GM21723 (cell line): ENCODE results near the gene TPP1.

Experiments used
- ATAC-seq: cut with Tn5 transposase; IDR thresholded peaks from one replicate; pipeline ENCODE4 v1.9.1; 2021; ENCODE audit warnings: mild to moderate bottlenecking, moderate library complexity; ENCODE audit not compliant: unreplicated experiment

TPP1 gene

DNA sequence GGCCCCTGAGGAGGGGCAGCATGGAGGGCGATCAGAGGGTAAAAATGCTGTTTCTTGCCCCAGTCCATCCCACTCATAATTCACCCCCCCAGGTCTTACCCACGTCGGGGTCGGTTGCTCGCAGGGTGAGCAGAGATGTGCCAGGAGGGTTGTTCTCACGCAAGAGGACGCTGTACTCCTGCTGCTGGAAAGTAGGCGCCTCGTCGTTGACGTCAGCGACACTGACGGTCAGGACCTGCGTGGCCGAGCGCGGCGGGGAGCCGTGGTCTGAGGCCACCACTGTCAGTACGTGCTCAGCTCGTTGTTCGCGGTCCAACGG, 10.3 kb upstream of the TPP1 start:
- ATAC-seq: no peak

DNA sequence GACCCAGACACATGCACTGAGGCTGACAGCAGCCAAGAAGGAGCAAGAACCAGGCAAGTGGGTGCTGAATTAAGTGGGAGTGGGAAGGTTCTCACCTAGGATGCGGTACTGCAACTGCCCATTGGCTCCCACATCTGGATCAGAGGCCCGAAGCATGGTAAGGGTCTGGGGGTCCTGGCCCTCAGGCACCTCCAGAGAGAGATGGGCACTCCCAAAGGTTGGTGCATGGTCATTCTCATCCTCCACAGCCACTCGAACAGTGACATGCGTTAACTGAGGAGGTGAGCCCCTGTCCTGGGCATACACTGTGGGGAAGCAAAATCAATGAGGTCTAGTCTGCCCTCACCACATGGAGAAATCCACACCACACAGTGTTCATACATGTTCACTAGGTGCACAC, 9.3 kb upstream of the TPP1 start:
- no peak for ATAC-seq

DNA sequence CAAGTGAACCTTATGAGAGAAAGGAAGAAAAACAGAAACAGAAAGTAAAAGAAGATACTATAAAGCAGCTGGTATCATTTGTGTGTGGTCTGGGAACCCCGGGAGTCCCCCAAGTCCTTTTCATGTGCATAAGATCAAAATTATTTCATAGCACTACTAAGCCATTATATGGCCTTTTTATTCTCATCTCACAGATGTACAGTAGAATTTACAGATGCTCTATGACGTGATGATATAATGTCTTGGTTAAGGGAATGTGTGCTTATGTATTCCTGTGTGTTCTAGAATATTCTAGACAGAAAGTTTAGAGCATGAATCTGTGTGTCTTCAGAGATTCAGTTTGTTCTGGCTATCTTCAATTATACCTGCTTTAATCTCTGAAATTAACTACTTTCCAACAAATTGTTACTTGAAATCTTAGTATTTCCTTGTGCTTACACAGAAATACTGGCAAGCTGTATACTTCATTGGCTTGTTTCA, 8.6 kb upstream of the TPP1 start:
- ATAC-seq: peak; percentile 79

DNA sequence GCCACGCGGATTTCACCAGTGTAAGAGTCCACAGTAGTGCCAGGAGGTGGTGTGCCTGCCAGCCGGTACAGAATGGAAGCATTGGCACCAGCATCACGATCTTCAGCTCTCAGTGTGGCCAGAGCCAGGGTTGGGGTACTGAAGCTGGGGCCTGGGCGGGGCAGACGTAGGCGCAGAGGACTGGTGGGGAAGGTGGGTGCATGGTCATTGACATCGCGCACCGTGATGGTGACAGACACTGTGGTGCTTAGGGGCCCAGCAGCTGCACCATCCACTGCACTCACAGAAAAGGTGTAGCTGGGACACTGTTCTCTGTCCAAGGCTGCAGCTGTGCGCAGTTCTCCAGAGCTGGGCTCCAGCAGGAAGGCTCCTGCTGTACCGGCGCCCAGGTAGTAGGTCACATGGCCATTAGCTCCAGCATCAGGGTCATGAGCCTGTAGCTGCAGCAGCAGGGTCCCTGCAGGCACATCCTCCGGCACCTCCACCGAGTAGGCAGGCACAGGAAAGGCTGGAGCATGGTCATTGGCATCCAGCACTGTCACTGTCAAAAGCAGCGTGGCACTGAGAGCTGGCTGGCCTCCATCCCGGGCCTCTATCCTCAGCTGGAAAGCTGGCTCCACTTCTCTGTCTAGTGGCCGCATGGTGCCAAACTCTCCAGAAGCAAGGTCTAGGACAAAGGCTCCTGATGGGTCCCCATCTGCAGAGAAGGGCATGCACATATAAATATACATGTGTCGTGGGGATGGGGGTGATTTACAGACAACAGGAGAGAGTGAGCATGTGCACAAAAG, 7.9 kb upstream of the TPP1 start:
- ATAC-seq: no peak

DNA sequence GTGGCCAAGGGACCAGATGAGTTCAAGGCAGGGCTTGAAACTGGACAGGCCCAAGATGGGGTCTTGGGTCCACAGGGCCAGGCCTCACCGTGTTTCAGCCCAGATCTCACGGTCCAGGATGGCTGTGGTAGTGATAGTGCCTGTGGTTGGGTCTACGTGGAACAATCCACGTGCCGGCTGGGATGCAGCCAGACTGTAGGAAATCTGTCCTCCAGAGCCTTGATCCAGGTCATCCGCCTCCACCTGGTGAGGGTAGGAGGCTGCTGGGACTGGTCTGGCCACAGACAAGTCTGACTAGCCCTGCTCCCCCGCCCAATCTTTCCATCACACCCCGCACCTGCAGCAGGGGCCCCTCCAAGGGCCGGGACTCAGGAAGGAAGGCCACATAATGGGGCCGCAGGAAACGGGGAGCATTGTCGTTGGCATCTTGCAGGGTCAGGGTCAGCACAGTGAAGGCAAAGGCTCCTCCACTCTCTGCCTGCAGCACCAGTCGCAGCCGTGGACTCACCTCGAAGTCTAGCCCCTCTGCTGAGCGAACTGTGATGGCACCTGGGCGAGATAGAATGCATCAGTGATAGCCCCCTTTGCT, 6.7 kb upstream of the TPP1 start:
- no peak for ATAC-seq

DNA sequence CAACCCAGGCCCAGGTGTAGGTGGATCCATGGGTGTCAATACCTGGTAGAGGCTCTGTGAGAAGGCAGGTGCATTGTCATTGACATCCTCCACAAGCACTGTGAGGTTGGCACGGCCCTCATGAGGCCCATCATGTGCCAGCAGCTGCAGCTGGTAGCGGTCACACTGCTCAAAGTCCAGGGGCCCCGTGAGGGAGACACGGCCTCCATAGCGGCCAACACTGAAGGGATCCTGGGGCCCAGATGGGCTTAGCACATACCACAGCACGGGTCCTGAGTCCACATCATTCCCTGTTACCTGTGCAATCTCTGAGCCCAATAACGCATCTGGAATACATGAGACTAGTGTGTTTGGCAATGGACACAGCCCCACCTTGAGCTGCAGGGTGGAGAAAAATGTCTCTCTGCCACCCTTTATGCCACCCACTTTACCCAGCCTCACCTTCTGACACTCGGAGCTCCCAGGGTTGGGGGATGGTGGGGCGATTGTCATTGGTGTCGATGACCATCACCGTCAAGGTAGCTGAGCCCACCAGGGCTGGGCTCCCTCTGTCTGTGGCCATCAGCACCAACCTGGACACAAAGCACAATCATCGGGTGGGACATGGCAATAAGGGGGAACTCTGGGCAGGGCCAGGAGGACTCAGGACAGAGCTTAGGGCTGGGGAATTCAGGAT, 6.1 kb upstream of the TPP1 start:
- ATAC-seq: no peak

DNA sequence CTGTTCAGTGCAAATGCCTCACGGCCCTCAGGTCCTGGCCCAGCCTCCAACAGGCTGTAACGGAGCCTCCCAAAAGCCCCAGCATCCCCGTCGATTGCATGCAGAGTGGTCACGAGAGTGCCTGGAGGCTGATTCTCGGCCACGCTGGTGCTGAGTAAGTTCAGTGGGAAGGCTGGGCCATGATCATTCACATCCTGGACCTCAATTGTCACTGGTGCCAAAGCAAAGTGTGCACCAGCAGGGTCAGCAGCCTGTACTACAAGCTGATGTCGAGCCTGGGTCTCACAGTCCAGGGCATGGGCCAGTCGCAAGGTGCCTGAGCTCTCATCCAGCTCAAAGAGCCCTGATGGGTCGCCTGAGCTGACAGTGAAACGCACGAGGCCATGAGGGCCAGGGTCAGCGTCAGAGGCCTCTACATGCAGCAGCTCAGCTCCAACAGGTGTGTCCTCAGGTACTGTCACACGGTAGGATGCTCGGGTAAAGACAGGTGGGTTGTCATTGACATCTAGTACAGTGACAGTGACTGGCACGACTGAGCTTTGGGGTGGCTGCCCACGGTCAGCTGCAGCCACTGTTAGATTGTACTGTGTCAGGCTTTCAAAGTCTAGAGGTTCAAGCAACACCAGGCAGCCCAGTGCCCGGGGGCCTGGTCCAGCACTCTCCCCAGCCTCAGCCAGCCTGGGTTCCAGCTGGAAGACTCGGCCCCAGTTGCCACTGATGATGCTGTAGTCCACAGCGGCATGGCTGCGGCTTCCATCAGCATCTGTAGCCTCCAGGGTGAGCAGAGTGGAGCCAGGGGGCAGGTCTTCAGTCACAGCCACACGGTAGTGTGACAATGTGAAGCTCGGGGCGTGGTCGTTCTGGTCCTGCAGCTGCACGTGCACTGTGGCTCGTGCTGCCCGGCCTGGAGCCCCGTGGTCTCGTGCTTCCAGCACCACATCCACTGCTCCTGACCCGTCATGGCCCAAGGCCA, 4.5 kb upstream of the TPP1 start:
- ATAC-seq: no peak

DNA sequence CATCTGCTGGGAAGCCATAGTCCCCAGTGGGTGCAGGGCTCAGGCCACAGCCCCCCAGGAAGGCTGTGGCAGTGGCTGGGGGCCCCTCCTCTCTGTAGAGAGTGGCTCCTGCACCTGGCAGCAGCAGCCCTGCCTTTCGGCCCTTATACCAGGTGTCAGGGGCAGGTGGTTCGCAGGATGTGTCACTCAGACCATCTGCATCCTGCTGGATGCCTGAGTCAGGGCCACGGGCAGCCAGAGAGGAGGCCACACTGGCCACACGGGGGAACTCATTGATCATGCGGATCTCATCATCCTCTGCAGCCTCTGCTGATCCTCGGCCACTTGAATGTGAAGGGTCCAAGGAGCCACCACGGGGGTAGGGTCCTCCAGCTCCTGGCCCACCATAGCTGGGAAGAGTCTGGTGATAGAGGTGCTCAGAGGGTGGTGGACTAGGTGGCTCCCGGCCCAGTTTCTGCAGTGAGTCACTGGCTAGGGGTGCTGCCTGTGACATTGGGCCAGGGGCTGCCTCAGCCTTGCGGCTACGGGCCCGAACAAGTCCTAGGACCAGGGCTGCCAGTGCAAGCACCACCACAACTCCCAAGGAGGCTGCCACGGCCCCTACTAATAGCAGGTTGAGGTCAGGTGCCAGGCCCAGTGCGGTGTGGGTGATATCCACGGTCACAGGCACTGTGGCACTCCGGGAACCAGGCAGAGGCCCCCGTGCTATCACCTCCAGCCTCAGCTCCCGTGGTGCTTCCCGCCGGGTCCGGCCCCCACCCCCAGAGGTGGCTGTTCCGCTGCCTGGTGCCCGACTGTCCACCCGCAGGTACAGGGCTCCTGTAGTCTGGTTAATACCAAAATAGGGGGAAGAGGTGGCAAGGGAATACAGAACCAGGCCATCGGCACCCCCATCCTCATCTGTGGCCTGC, 3.3 kb upstream of the TPP1 start:
- ATAC-seq: no peak

DNA sequence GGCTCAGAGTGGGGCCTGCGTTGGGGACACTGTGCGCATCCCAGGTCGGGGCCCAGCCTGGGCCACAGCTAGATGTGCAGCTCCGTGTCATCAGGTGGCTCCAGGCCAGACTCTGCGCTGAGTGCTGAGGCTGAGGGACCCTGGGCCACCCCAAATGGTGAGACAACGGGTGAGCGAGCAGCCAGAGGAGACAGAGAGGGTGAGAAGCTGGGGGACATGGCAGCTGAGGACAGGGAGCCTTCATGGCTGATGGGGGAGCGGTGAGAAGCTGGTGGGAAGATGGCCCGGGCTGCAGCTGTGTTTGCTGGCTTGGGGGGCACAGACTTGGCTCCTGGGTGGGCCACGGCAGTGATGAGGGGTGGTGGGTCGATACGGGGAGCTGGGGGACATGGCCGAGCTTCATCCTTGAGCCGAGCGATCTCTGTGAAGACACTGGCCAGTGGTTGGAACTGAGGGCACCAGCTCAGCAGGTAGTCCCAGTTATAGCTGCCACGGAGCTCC, 2.5 kb upstream of the TPP1 start:
- no peak for ATAC-seq

DNA sequence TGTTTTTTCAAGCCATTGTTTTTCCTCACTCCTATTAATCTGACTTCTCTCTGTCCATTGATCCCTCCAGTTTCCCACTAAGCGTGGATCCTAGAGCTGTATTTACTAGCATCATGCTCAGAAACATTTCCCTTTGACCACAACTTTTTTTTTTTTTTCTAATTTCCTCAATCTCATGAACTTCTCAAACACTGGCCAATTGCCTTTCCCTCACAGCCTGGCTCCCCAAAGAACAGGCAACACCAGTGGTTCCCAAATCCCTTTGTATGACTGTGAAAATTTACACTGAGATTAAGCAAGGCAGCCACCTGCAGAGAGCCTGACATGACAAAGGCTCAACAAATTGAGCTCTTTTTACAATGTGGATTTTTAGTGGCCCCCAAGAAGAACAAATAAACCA, 1.4 kb upstream of the TPP1 start:
- no peak for ATAC-seq

DNA sequence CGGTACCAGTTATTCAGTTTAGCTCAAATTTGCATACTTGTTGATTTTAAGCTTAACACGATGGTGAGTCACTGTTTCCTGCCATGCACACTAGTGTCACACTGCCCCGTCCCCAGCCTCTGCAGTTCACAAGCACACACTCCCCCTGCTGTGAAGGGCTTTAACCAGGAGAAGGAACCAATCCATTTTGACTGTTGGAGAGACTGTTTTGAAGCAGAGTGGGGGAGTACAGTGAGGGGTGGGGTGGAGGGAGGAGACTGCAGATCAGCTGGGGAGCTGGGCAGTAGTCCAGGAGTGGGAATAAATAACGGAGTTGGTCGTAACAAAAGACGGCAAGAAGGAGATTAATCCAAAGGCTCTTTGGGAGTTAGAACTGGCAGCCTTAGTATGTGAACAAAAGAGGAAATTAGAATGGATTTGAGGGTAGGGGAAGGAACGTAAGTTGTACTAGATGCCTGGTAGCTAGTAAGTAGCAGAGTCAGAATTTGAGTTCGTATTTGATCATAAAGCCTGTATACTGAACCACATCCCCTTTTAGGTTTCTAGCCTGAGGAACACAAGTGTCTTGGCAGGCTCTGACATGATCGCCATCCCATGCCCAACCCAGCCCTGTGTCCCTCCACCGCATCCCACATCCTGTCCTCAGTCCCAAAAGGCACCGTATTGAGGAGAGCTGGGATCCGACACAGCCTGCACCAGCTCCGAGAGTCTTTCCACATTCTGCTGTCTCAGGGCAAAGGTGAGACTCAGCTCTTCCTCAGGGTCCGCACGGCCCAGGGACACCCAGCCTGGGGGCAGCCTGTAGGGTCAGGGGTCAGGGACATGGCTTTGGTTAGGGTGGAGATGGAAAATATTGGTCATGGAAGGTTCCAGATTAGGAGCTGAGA, 862 bp downstream of the TPP1 start:
- ATAC-seq: peak; percentile 10

DNA sequence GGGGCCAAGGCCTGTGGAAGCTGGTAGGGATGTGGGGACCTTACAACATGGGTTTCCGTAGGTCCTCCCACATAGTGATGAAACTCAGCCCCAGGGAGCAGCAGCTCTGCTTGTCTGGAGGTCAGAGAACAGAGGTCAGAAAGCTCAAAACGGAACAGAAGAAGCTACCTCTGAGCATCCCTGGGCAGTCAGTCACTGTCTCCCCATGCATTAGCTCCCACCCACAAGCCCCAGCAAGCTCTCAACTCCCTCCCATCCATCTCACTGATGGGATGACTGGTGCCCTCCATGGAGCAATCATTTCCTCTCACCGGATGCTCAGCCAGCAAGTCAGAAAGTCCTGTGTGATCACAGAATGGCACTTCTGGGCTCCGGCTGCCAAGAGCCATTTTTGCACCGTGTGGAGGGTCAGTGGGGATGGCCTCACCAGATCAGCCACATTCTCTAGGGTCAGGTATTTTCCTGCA, 1.9 kb downstream of the TPP1 start:
- ATAC-seq: no peak

DNA sequence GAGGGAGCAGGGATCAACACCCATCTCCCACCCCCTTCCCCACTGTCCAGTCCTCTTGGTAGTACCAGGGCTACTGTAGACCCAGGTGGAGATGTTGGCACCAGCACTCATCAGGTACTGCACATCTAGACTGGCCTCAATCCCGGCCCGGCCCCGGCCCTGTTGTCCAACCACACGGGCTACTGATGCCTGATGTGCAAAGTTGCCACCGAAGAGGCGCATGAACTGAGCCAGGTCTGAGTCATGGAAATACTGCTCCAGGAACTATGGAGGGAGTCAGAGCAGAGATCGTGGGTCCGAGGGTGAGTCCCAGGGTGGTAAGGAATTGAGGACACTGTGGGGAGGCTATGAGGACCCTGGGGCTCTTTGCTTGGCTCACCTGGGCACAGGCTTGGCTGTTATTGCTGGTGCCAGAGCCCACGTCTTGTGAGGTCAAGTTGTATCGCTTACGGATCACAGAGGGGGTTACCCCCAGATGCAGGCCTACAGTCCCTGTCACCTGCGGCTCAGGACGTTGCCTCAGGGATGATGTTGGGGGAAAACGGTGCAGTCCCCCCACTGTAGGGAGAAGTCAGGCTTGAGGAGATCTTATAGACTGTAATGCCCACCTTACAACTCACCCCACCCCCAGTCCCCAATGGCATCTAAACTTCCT, 2.5 kb downstream of the TPP1 start:
- no peak for ATAC-seq

DNA sequence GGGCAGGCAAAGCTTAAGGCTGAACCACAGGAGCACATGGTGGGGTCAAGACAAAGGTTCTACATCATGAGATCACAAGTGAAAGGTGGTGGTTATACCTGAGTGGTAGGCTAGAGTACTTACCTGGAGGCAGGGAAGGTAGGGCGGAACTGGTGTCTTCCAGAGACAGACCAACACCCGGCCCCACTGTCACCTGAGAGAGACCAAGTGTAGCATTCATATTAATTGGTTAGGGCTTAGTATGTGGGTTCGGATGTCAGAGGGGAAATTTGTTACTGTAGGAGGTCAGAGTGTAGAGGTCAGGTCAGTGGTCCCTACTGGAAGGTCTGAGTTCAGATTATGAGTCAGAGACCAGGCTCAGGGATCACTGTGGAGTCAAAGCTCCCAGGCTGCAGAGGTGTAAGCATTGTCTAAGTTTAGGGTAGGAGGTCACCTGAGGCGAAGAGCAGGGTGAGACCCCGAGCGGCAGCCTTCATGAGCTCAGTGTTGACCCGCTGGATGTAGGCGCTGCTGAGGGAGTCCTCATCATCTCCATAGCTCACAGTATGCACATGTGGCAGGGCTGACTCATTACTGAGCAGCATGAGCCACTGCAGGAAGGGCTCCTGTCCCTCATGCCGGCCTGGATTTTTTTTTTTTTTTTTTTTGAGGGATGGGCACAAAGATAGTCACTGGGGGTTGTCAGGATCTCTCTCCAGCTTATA, 3.2 kb downstream of the TPP1 start:
- ATAC-seq: no peak

DNA sequence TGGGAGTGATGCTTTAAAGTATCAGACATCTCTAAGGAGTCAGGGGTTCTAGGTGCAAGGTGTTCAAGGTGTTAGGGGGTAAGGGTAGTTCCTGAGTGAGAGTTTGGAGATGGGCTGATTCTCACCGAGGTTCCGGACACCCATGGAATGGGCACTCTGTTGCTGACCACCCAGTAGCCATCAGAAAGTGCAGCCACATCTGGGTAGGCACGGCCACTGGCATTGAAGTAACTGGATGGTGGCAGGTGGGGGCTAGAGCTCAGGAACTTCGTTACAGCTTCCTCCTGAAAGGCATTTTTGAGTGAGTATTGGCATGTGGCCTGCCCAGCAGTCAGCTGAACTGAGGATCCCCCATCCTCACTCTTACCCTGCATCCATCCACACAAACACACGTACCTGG, 4.2 kb downstream of the TPP1 start:
- no peak for ATAC-seq

DNA sequence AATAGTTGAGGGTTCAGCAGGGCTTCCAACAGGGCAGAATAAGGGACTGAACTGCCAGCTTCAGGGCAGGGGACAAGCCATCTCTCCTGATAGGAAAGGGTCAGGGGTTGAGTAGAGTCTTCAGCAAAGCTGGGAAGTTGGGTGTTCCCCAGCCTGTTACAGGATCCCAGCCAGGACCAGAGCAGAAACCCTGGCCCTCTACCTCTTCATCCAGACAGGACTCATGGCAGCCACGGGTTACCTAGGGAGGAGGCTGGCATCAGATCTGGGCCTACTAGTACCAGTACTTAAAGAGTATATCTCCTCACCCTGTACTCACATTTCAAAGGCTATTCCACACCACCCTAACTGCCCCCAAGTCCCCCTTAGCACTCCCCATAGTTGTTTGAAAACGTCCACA, 4.8 kb downstream of the TPP1 start:
- ATAC-seq: no peak

DNA sequence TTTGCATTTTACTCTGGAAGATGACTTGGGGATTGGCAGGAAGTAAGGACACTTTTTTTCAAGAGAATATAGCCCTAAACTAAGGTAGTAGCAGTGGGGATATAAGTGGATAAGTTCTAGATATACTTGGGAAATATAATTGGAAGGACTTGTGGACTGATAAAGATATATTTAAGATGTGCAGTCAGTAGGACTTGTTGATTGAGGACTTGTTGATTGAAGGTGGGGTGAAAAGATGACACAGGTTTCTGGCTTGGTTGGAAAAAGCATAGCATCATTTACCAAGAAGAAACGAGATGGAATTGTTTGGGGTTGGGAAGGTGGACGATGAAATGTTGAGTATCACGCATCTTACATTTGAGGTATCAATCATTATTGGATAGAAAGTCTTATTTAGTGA, 5.7 kb downstream of the TPP1 start:
- ATAC-seq: no peak
